Liver (tissue), 9 donors: Measurements from ENCODE around the gene TGFBR3L. TPM values are rescaled to one million over a fixed set of nuclear protein-coding genes. Genes with fewer than 3 reads are reported as not detected.

Experiments used
- DNase-seq: peaks from one replicate; pipeline ENCODE4 v3.0.0-alpha.2; 2017; ENCODE audit warnings: low spot score
- H3K27ac ChIP-seq, 2 donors: one replicate each; pipeline ENCODE4 v1.7.0; 2013; ENCODE audit warnings: inconsistent platforms in 2 of 2, low read length in 2 of 2, control low read depth in 1 of 2, low read depth in 1 of 2, mild to moderate bottlenecking in 1 of 2
- H3K27me3 ChIP-seq, 4 donors: one replicate each; pipeline versions ENCODE4 v1.6.1 to v1.7.0; 2013; ENCODE audit warnings: low read length in 3 of 4, inconsistent platforms in 1 of 4, mild to moderate bottlenecking in 1 of 4, moderate library complexity in 1 of 4; ENCODE audit not compliant: control insufficient read depth in 4 of 4, insufficient read depth in 4 of 4
- H3K36me3 ChIP-seq, 4 donors: one replicate each; pipeline versions ENCODE4 v1.6.1 to v1.7.0; 2013; ENCODE audit warnings: low read length in 3 of 4, mild to moderate bottlenecking in 3 of 4, low read depth in 1 of 4, moderate library complexity in 1 of 4; ENCODE audit not compliant: control insufficient read depth in 4 of 4, insufficient read depth in 3 of 4
- H3K4me1 ChIP-seq, 4 donors: one replicate each; pipeline versions ENCODE4 v1.6.1 to v1.7.0; 2013; ENCODE audit warnings: low read length in 3 of 4, mild to moderate bottlenecking in 3 of 4, moderate library complexity in 1 of 4; ENCODE audit not compliant: control insufficient read depth in 4 of 4, insufficient read depth in 4 of 4
- H3K4me3 ChIP-seq, 3 donors: one replicate each; pipeline versions ENCODE4 v1.6.1 to v1.7.0; 2013; ENCODE audit warnings: low read length in 3 of 3, control low read depth in 1 of 3, low read depth in 1 of 3, mild to moderate bottlenecking in 1 of 3
- H3K9ac ChIP-seq, 2 donors: one replicate each; pipeline ENCODE4 v1.7.0; 2013; ENCODE audit warnings: low read length in 2 of 2, mild to moderate bottlenecking in 2 of 2, moderate library complexity in 2 of 2, control low read depth in 1 of 2, low read depth in 1 of 2
- H3K9me3 ChIP-seq, 4 donors: one replicate each; pipeline versions ENCODE4 v1.6.1 to v1.7.0; 2013; ENCODE audit warnings: low read length in 3 of 4; ENCODE audit not compliant: control insufficient read depth in 4 of 4
- ATF3 ChIP-seq: IDR thresholded peaks from 2 replicates; pipeline ENCODE4 v1.6.1; 2016; ENCODE audit warnings: antibody characterized with exemption
- CTCF ChIP-seq: fragments of 150-350 bp; IDR thresholded peaks from 2 replicates; pipeline ENCODE4 v1.5.1; 2017; ENCODE audit warnings: improper control_type of control experiment, low read depth, low read length; ENCODE audit not compliant: missing input control
- EGR1 ChIP-seq, 2 donors: IDR thresholded peaks; 2 replicates each; pipeline ENCODE4 v1.6.1; 2016 to 2018; ENCODE audit warnings: antibody characterized with exemption in 2 of 2, low read depth in 2 of 2
- FOXA1 ChIP-seq: IDR thresholded peaks from 2 replicates; pipeline ENCODE4 v1.6.1; 2016; ENCODE audit warnings: antibody characterized with exemption
- FOXA2 ChIP-seq: IDR thresholded peaks from 2 replicates; pipeline ENCODE4 v1.6.1; 2016; ENCODE audit warnings: antibody characterized with exemption
- GABPA ChIP-seq, 2 donors: IDR thresholded peaks in 1 of 2; conservative IDR thresholded peaks in 1 of 2; 2 replicates each; pipeline ENCODE4 v1.6.1; 2016; ENCODE audit warnings: antibody characterized with exemption in 2 of 2, mild to moderate bottlenecking in 1 of 2, moderate library complexity in 1 of 2
- HNF4A ChIP-seq, 2 donors: conservative IDR thresholded peaks; 2 replicates each; pipeline ENCODE4 v1.6.1; 2016; ENCODE audit warnings: antibody characterized with exemption in 2 of 2, mild to moderate bottlenecking in 2 of 2
- HNF4G ChIP-seq: IDR thresholded peaks from 2 replicates; pipeline ENCODE4 v1.6.1; 2016; ENCODE audit warnings: antibody characterized with exemption
- JUND ChIP-seq, 2 donors: IDR thresholded peaks; 2 replicates each; pipeline ENCODE4 v1.6.1; 2016; ENCODE audit warnings: antibody characterized with exemption in 2 of 2
- NR2F2 ChIP-seq: IDR thresholded peaks from 2 replicates; pipeline ENCODE4 v1.6.1; 2016; ENCODE audit warnings: antibody characterized with exemption
- RXRA ChIP-seq, 2 donors: IDR thresholded peaks; 2 replicates each; pipeline ENCODE4 v1.6.1; 2017 to 2018; ENCODE audit warnings: antibody characterized with exemption in 2 of 2, mild to moderate bottlenecking in 1 of 2
- SP1 ChIP-seq: IDR thresholded peaks from 2 replicates; pipeline ENCODE4 v1.6.1; 2018; ENCODE audit warnings: antibody characterized with exemption, mild to moderate bottlenecking
- TAF1 ChIP-seq: conservative IDR thresholded peaks from 2 replicates; pipeline ENCODE4 v1.6.1; 2016; ENCODE audit warnings: antibody characterized with exemption, mild to moderate bottlenecking
- YY1 ChIP-seq: IDR thresholded peaks from 2 replicates; pipeline ENCODE4 v1.6.1; 2016; ENCODE audit warnings: antibody characterized with exemption, mild to moderate bottlenecking
- ZBTB33 ChIP-seq: IDR thresholded peaks from 2 replicates; pipeline ENCODE4 v1.6.1; 2016; ENCODE audit warnings: antibody characterized with exemption
- WGBS: extraction: QIAGEN DNeasy Blood & Tissue Kit; methylation state at CpG from one replicate; pipeline ENCODE4 v1.1.7; 2013; 5-methylcytosine and 5-hydroxymethylcytosine counted together
- polyA plus RNA-seq, 2 donors: library from polyadenylated mRNA; stranded (reverse) in 1 of 2; unstranded in 1 of 2; fragments of 200-250 nt in 1 of 2; fragments of >200 nt in 1 of 2; fragmentation: Nextera tagmentation in 1 of 2; extraction: Ambion mirVana in 1 of 2; gene quantifications; one replicate each; pipeline versions ENCODE4 v1.2.1 to v1.2.3, GENCODE V29; 2013 to 2015
- total RNA-seq, 2 donors: library from RNA; depleted of rRNA; stranded (reverse); fragments of >200 nt; gene quantifications; one replicate each; pipeline ENCODE4 v1.2.3, GENCODE V29; 2014
- TF ChIP-seq, protein P1 (sequence below): IDR thresholded peaks from 2 replicates; pipeline ENCODE4 v1.6.1; 2016; ENCODE audit warnings: antibody characterized with exemption
- donor health status: healthy.
- donor health status: healthy.
- donor health status: healthy.
- donor health status: healthy.
- donor health status: healthy.

The TGFBR3L gene
- total and polyA plus RNA-seq, 4 donors = 0.32 to 2.5 (median 0.36) TPM; not detected in 1

DNA sequence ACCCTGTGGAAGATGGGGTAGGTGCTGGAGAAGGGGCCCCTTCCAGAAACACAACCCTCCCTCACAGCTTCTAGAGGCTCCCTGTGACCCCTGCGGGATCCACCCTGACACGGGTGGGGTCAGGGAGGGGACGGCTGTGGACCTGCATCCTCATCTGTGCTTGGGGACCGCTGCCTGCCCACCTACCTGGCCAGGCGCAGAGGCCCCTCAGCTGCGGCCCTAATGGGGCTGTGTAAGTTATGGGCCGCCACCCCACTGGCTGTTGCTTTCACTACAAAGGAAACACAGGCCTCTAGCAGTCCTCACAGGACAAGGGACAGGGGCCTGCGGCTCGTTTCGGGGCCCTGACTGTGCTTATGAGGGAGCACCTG lies 18.3 kb downstream of the TGFBR3L start:
- H3K27ac ChIP-seq = no peak overlapping the region
- no peak overlapping the region for H3K4me3 ChIP-seq
- H3K27me3 ChIP-seq = no peaks in the 10 kb centered on the region
- TF ChIP-seq FOXA1 (no peak), EGR1 (IDR thresholded peaks at IDR 0.05; ENCODE audit: low read depth in 2 of 2) (no peak), FOXA2 (no peak), HNF4A (conservative IDR thresholded peaks at IDR 0.05) (no peak), GABPA (IDR thresholded peaks at IDR 0.05 in 1 of 2, conservative IDR thresholded peaks at IDR 0.05 in 1 of 2) (no peak), JUND (IDR thresholded peaks at IDR 0.05) (no peak), CTCF (no peak), RXRA (IDR thresholded peaks at IDR 0.05) (no peak), TAF1 (no peak), NR2F2 (no peak), ATF3 (no peak)
- TF ChIP-seq, protein P1, sequence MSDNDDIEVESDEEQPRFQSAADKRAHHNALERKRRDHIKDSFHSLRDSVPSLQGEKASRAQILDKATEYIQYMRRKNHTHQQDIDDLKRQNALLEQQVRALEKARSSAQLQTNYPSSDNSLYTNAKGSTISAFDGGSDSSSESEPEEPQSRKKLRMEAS = no peak
- WGBS = 95% methylated on average over 10 of the region's 10 CpGs
- no peak overlapping the region for H3K9ac ChIP-seq
- no peak for DNase-seq
- H3K4me1 ChIP-seq = peaks cover 0 to 4% (median 1%) of the 10 kb centered on the region in 4 donors
- H3K36me3 ChIP-seq = peaks cover 16 to 50% (median 30%) of the 10 kb centered on the region in 4 donors
- H3K9me3 ChIP-seq = no peaks in the 10 kb centered on the region

GRCh38 chr19:7933411-7933810 lies 18.8 kb downstream of the TGFBR3L start:
- Histone ChIP-seq H3K9me3 (no peaks in the 10 kb centered on the region), H3K9ac (no peak overlapping the region), H3K4me3 (no peak overlapping the region), H3K27ac (no peak overlapping the region), H3K27me3 (no peaks in the 10 kb centered on the region), H3K36me3 (peaks cover 16 to 53% (median 30%) of the 10 kb centered on the region in 4 donors), H3K4me1 (peaks cover 0 to 4% (median 1%) of the 10 kb centered on the region in 4 donors)
- TF ChIP-seq YY1 = no peak
- no peak for TF ChIP-seq HNF4G
- TF ChIP-seq EGR1 (IDR thresholded peaks at IDR 0.05; ENCODE audit: low read depth in 2 of 2) = no peak
- TF ChIP-seq ZBTB33 = no peak
- TF ChIP-seq JUND (IDR thresholded peaks at IDR 0.05) = no peak
- no peak for TF ChIP-seq GABPA (IDR thresholded peaks at IDR 0.05 in 1 of 2, conservative IDR thresholded peaks at IDR 0.05 in 1 of 2)
- no peak for TF ChIP-seq FOXA2
- TF ChIP-seq NR2F2 = no peak
- TF ChIP-seq, protein P1 = no peak
- no peak for TF ChIP-seq SP1
- no peak for TF ChIP-seq RXRA (IDR thresholded peaks at IDR 0.05)
- no peak for DNase-seq
- 90% methylated on average over 14 of the region's 14 CpGs for WGBS
